ENCODE data around the gene SYNE1.
"Not testable (repeated sequence)": the region's sequence is repeated elsewhere in the genome, so short reads cannot be mapped to it uniquely, and the experiment has no call there.

The SYNE1 gene

GRCh38 chr6:152571089-152571488 is 66.1 kb downstream of the SYNE1 start:
- DNase-seq (ENCODE audit: low read depth), result no peak

DNA sequence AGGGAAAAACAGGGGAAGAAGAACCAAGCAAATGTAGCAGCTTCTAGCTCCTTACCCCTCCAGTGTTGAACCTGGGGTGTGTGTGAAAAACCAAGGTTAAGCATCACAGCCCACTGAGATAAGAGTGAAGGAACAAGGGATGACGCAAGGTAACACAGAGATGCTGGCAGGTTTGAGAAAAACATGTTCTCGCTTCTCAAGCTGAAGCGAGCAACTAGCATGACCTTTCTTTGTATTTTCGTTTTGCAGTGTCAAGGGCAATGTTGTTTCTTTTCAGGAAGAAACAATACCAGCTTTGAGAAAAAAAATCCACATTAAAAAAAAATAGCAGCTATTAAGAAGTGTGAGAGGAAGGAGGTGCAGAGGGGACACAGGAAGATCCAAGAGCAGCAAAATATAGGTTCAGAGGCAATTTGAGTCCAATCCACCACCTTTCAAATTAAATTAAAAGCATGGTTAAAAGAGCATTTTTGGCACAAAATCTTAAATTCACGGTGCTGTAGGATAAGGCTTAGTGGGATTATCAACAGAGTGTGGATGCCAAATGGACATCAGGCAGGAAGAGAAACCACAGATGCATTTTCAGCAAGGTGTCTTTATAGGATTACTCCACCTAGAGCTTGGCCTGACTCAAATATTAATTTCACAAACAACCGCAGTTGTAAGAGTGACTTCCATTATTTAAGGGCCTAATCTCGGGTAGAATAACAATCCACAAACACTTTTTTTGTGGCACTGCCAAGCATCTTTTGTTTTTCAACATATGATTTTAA is 70.9 kb downstream of the SYNE1 start:
- DNase-seq (ENCODE audit: low read depth), result no peak

- DNase-seq (ENCODE audit: low read depth), result no peak
Measured at GRCh38 chr6:152563177-152563576, 74.0 kb downstream of the SYNE1 start.

DNA sequence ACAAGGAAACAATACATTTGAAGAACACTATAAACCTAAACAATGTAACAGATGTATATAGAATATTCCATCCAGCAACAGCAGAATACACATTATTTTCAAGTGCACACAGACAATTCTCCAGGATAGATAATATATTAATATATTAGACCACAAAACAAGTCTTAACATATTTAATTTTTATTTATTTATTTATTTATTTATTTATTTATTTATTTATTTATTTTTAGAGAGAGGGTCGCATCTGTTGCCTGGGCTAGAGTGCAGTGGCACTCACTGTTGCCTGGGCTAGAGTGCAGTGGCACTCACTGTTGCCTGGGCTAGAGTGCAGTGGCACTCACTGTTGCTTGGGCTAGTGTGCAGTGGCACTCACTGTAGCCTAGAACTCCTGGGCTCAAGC is 78.4 kb downstream of the SYNE1 start:
- not testable (repeated sequence) for DNase-seq (ENCODE audit: low read depth)

GRCh38 chr6:152557502-152557901 is 79.7 kb downstream of the SYNE1 start:
- DNase-seq (ENCODE audit: low read depth), result no peak

DNA sequence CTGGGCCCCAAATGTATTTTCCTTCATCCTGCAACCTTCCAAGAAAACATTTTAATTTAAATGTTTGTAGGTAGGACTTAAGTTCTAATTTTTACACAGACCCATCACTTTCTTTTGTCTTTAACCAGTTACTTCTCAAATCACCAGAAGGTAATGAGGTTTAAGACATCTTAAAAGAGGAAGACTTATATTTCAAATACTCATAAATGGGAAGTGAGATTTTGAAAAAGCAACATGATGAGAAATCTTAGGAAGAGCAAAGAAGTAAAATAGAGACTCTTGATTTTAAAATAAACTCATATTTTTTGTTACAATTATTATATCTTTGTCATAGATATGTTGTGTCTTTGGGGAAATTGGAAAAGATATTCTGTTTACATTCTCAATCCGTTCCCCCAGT is 82.3 kb downstream of the SYNE1 start:
- no peak for DNase-seq (ENCODE audit: low read depth)

- DNase-seq (ENCODE audit: low read depth), result peak; percentile 34
Measured at GRCh38 chr6:152552616-152553209, 84.4 kb downstream of the SYNE1 start.

- no peak for DNase-seq (ENCODE audit: low read depth)
Measured at GRCh38 chr6:152543519-152543918, 93.6 kb downstream of the SYNE1 start.

GRCh38 chr6:152540381-152540780 is 96.8 kb downstream of the SYNE1 start:
- DNase-seq (ENCODE audit: low read depth), result no peak

DNA sequence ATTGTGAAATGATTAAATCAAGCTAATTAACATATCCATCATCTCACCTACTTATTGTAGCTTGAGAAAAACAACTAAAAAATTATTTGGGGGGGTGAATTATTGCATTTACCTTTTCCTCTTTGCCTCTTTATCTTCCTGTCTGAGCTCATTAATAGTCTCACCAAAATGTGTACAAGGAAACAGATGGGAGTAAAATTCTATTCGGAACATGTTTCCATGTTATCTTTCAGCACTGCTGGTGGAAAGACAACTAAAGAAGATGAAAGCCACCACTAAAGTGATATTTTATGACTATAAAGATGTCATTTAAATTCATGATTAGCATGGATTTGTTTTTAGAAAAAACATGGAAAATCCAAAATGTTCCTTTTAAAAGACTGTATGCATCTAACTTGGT is 102.6 kb downstream of the SYNE1 start:
- DNase-seq (ENCODE audit: low read depth), result no peak

DNA sequence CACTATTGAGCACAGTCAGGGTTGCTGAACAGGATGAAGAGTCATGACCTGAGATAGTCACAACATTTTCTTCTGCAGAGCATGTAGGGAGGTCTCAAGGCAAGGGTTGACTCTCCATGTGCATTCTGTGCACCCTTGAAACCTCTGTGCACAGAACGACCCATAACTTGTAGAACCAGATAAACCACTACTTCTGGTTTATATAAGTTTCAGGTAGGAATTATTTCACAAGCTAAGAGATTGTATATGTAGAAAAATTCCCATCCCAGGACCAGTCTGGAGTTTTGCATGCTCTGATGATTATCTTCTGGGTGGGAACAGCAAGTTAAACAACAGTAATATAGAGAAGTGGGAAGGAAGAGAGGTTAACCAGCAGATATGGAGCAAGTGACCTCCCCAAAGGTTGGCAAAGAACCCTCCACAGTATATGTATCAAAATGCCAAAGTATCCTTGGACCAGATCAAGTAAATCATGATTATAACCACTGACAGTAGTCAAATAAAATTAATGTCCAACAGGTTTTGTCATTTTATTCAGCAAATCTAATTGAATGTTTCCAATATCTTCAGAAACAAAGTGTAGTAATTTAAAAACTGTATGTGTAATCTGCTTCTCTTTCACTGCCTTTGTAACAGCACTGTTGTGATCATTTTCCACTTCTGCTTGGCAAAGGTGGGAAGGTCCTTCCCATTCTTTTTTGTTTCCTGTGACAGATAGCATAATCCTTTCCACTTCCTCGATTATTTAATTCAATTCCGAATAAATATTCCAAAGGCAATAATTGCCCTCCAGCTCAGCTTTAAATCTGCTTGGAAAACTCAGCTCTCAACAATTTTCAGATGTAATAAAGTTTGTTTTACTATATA is 104.4 kb downstream of the SYNE1 start:
- no peak for DNase-seq (ENCODE audit: low read depth)

DNA sequence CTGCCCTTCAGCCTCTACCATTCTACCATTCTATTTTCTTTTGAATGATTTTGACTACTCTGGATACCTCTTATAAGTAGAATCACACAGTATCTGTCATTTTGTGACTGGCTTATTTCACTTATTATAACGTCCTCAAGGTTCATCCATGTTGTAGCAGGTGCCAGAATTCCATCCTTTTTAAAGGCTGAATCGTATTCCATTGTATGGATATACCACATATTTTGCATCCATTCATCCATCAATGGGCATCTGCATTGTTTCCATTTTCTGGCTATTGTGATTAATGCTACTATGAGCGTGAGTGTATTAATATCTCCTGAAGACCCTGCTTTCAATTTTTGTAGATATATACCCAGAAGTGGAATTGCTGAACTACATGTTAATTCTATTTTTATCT is 105.5 kb downstream of the SYNE1 start:
- DNase-seq (ENCODE audit: low read depth), result no peak

DNA sequence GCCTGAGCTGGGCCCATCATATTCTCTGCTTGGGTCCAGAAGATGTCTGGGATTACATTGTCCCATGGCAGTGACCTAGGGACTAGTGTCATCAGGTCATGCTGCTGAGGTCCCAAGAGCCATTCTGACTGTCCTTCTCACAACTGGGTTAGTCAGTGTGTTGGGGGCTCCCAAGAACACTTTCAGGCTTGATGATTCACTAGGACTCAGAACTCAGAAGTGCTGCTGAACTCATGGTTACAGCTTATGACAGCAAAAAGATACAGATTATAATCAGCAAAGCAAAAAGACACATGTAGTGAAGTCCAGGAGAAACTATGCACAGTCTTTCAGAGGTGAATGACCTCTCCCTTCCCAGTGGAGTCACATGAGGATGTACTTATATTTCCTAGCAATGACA is 107.8 kb downstream of the SYNE1 start:
- DNase-seq (ENCODE audit: low read depth), result no peak

DNA sequence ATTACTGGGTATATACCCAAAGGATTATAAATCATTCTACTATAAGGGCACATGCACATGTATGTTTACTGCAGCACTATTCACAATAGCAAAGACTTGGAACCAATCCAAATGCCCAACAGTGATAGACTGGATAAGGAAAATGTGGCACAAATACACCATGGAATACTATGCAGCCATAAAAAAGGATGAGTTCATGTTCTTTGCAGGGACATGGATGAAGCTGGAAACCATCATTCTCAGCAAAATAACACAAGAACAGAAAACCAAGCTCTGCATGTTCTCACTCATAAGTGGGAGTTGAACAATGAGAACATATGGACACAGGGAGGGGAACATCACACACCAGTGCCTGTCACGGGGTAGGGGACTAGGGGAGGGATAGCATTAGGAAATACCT is 123.0 kb downstream of the SYNE1 start:
- DNase-seq (ENCODE audit: low read depth), result not testable (repeated sequence)

DNA sequence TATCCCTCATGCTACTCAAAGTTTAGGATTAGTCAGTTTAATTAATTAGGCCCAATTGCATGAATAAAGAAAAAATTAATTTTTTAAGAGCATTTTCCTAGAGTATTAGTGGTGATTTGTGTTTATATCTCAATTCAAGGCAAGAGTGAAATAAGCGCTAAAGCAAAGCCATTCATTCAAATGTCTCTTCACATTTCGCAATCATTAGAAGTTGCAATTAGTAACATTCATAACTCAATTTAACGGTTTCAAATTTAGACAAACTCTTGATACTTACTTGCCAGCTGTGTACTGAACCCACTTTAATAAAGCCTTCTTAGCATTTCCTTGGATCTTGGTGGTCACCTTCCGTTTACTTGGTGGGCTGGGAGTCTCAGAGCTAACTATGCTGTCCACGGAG is 127.2 kb downstream of the SYNE1 start:
- DNase-seq (ENCODE audit: low read depth), result no peak

DNA sequence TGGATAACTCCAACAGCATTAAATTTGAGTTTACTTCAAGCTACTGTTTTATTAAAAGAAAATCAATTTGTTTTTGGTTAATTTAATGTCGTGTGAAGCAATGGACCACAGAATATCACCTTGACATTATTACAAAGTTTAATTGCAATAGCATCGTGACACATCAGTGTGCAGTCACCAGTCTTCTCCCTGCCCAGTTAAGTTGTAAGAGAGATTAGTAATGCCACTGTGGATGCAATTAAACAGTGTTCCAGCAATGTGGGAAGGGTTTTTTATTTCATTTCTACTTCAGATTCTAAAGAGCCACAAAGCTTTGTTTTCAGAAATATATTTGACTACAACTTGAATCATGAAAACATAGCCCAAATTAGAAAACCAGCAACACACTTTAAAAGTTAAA is 128.7 kb downstream of the SYNE1 start:
- DNase-seq (ENCODE audit: low read depth), result no peak

- DNase-seq (ENCODE audit: low read depth), result no peak
Measured at GRCh38 chr6:152503546-152503945, 133.6 kb downstream of the SYNE1 start.

DNA sequence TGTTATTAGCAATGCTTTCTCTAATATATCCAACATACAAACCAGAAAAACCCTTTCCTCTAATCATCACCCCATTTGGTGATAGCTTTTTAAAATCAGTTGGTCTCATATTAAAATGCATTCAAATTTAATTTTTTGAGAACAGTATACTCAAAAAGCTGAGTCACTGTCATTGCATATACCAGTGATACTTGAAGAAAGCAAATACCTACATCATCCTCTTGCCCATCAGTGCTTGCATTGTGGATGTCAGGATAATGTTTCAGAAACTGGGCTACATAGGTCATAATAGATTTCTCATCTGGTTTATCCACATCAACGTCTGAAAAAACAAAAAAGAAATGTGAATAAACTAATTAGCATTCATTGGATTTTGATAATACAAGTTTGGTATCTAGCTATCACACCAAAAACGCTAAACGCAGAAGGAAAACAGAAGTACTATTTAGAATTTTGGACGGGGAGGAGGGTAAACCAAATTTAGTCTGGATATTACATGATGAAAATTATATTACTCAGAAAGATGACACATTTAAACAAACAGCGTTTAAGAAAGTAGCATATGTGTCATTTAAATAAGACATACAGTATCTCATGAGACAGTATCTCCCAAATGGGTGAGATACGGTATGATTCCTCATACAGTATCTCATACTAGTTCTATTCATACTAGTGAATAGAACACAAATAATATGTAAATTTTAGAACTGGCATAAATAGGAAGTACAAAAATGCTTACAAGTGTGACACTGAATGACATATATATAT is 134.6 kb downstream of the SYNE1 start:
- DNase-seq (ENCODE audit: low read depth), result no peak

- DNase-seq (ENCODE audit: low read depth), result no peak
Measured at GRCh38 chr6:152499931-152500330, 137.2 kb downstream of the SYNE1 start.

- no peak for DNase-seq (ENCODE audit: low read depth)
Measured at GRCh38 chr6:152496731-152497130, 140.4 kb downstream of the SYNE1 start.

DNA sequence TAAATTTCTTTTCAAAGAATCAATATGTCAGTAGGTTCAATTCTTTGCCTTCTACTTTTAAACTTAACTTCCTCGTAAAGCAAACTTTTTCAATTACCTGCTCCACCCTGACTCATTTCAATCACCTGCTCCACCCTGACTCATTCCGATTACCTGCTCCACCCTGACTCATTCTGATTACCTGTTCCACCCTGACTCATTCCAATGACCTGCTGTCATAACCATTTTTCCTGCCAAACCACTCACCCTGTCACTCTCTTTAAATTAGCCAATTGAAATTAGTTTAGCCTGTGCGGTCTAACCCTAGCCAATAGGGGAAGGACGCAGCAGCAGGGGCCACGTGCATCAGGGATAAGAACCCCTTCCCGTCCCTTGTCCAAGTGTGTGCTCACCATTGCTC is 141.7 kb downstream of the SYNE1 start:
- not testable (repeated sequence) for DNase-seq (ENCODE audit: low read depth)

DNA sequence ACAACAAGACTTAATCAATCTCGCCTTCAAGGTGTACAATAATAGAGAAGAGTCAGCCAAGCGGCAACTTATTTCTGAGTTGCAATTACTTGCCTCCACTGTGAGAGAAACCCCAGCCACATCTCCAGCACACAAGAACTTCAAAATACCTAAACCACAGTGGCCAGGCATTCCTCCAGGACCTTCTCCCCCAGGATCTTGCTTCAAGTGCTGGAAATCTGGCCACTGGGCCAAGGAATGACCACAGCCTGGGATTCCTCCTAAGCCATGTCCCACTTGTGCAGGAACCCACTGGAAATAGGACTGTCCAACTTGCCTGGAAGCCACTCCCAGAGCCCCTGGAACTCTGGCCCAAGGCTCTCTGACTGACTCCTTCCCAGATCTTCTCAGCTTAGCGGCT is 144.9 kb downstream of the SYNE1 start:
- not testable (repeated sequence) for DNase-seq (ENCODE audit: low read depth)
